Measurements from ENCODE around the gene FAM25G.
"Not testable (repeated sequence)": the region's sequence is repeated elsewhere in the genome, so short reads cannot be mapped to it uniquely, and the experiment has no call there.

DNA sequence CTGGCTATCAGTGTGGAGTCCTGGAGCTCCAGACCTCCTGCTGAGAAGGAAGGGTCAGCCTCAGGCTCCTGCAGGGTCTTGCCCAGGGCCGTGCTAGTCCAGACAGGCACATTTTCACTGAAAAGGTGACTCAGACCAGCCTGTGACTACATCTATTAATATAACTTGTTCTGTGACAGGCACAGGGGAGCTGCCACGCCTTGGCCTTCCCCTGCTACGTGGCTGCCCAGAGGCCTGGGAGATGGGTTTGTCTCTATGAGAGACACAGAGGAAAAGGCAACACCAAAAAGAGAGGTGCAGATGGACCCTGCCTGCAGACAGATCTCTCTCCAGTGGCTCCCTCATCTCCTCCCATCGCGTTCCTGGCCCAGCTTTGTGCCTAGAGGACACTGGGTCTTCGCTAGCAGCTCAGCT is 9.7 kb downstream of the FAM25G start:
- not testable (repeated sequence) for TF ChIP-seq POLR2A (IDR thresholded peaks at IDR 0.05)
- TF ChIP-seq, protein P1, sequence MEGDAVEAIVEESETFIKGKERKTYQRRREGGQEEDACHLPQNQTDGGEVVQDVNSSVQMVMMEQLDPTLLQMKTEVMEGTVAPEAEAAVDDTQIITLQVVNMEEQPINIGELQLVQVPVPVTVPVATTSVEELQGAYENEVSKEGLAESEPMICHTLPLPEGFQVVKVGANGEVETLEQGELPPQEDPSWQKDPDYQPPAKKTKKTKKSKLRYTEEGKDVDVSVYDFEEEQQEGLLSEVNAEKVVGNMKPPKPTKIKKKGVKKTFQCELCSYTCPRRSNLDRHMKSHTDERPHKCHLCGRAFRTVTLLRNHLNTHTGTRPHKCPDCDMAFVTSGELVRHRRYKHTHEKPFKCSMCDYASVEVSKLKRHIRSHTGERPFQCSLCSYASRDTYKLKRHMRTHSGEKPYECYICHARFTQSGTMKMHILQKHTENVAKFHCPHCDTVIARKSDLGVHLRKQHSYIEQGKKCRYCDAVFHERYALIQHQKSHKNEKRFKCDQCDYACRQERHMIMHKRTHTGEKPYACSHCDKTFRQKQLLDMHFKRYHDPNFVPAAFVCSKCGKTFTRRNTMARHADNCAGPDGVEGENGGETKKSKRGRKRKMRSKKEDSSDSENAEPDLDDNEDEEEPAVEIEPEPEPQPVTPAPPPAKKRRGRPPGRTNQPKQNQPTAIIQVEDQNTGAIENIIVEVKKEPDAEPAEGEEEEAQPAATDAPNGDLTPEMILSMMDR (IDR thresholded peaks at IDR 0.05) = not testable (repeated sequence)
